C4-2B (cell line): ENCODE results near the gene NMD3.

Experiments
- CTCF ChIP-seq: fragments of 450-650 bp; conservative IDR thresholded peaks from 2 replicates; pipeline ENCODE4 v1.5.1; 2017; ENCODE audit warnings: mild to moderate bottlenecking
- ZFX ChIP-seq: fragments of 450-650 bp; IDR thresholded peaks from 2 replicates; pipeline ENCODE4 v1.6.1; 2017

- TF ChIP-seq CTCF (no peak), ZFX (no peak)
These were observed 3.7 kb downstream of the NMD3 start for GRCh38 chr3:161224786-161225185.
